ENCODE data around the gene LIMA1. TPM values are rescaled to one million over a fixed set of nuclear protein-coding genes. Genes with fewer than 3 reads are reported as not detected.

Gene LIMA1
- total RNA-seq, 4 donors from 2014 or later, result 85.0 to 140 (median 116) TPM

GRCh38 chr12:50246873-50247612, 36.3 kb downstream of the LIMA1 start:
- Histone ChIP-seq H3K9me3 (no peaks in the 10 kb centered on the region), H3K4me1 (peaks cover 0 to 6% of the 10 kb centered on the region in 2 donors), H3K27ac (peak overlapping the region; percentile 58 to 79), H3K4me3 (no peak overlapping the region), H3K36me3 (no peaks in the 10 kb centered on the region), H3K27me3 (no peaks in the 10 kb centered on the region)
- peak; percentile 72 to 88 for DNase-seq
- TF ChIP-seq CTCF (IDR thresholded peaks at IDR 0.05) (no peak), POLR2A (IDR thresholded peaks at IDR 0.05) (no peak)
- intact Hi-C loops (cut with DNase I; ENCODE audit: low total_unique reads), result no loop called here

GRCh38 chr12:50246197-50246865, 37.0 kb downstream of the LIMA1 start:
- Histone ChIP-seq H3K4me1 (peaks cover 3 to 6% of the 10 kb centered on the region in 2 donors), H3K36me3 (no peaks in the 10 kb centered on the region), H3K9me3 (no peaks in the 10 kb centered on the region), H3K27ac (peak overlapping the region; percentile 58 to 79), H3K4me3 (no peak overlapping the region), H3K27me3 (no peaks in the 10 kb centered on the region)
- TF ChIP-seq CTCF (IDR thresholded peaks at IDR 0.05) (no peak), POLR2A (IDR thresholded peaks at IDR 0.05) (no peak)
- no peak for DNase-seq
- intact Hi-C loops (cut with DNase I; ENCODE audit: low total_unique reads), result no loop called here

GRCh38 chr12:50243507-50243906, 39.8 kb downstream of the LIMA1 start:
- no peak for DNase-seq
- TF ChIP-seq POLR2A (IDR thresholded peaks at IDR 0.05) (no peak), CTCF (IDR thresholded peaks at IDR 0.05) (no peak)
- H3K4me1 ChIP-seq, result peaks cover 8 to 11% of the 10 kb centered on the region in 2 donors
- no peaks in the 10 kb centered on the region for H3K9me3 ChIP-seq
- intact Hi-C loops (cut with DNase I; ENCODE audit: low total_unique reads), result no loop called here
- no peak overlapping the region for H3K4me3 ChIP-seq
- H3K27ac ChIP-seq, result peak overlapping the region; percentile 85 to 98
- H3K36me3 ChIP-seq, result no peaks in the 10 kb centered on the region
- no peaks in the 10 kb centered on the region for H3K27me3 ChIP-seq

GRCh38 chr12:50242751-50243191, 40.5 kb downstream of the LIMA1 start:
- H3K36me3 ChIP-seq, result no peaks in the 10 kb centered on the region
- peaks cover 8 to 11% of the 10 kb centered on the region in 2 donors for H3K4me1 ChIP-seq
- H3K27ac ChIP-seq, result peak overlapping the region; percentile 85 to 98
- intact Hi-C loops (cut with DNase I; ENCODE audit: low total_unique reads), result no loop called here
- H3K9me3 ChIP-seq, result no peaks in the 10 kb centered on the region
- DNase-seq, result no peak
- TF ChIP-seq CTCF (IDR thresholded peaks at IDR 0.05) (no peak), POLR2A (IDR thresholded peaks at IDR 0.05) (no peak)
- no peak overlapping the region for H3K4me3 ChIP-seq
- no peaks in the 10 kb centered on the region for H3K27me3 ChIP-seq

GRCh38 chr12:50241178-50241577, 42.1 kb downstream of the LIMA1 start:
- no peaks in the 10 kb centered on the region for H3K36me3 ChIP-seq
- H3K27me3 ChIP-seq, result no peaks in the 10 kb centered on the region
- H3K9me3 ChIP-seq, result no peaks in the 10 kb centered on the region
- H3K4me3 ChIP-seq, result no peak overlapping the region
- TF ChIP-seq CTCF (IDR thresholded peaks at IDR 0.05) (no peak), POLR2A (IDR thresholded peaks at IDR 0.05) (no peak)
- peaks cover 8 to 11% of the 10 kb centered on the region in 2 donors for H3K4me1 ChIP-seq
- peak overlapping the region; percentile 85 to 98 for H3K27ac ChIP-seq
- DNase-seq, result no peak
- intact Hi-C loops (cut with DNase I; ENCODE audit: low total_unique reads), result no loop called here
